Activated T-helper 1 cell treated with Interleukin-2 at 50 U/mL for 16 hours (primary cell): ENCODE measurements around the gene APLN.

Experiments
- DNase-seq: peaks from one replicate; pipeline ENCODE4 v3.0.0-alpha.2; 2020; ENCODE audit warnings: low read depth

The APLN gene

GRCh38 chrX:129596077-129596476 lies 58.7 kb downstream of the APLN start:
- no peak for DNase-seq
